GM23338 (cell line): ENCODE measurements around the gene LDLRAD3. TPM values are rescaled to one million over a fixed set of nuclear protein-coding genes. Genes with fewer than 3 reads are reported as not detected.

Source experiments
- ATAC-seq: fragments of 200-7000 bp; cut with Tn5 transposase; 3 replicates; pipeline ENCODE4 v1.9.1; 2020
- DNase-seq: peaks from one replicate; pipeline ENCODE4 v3.0.0-alpha.2; 2015; ENCODE audit warnings: low spot score
- H2AFZ ChIP-seq: fragments of 200-600 bp; sonication (generic); 2 replicates; pipeline ENCODE4 v1.8.0; 2016; ENCODE audit warnings: antibody characterized with exemption, mild to moderate bottlenecking, moderate library complexity
- H3F3A ChIP-seq: fragments of 200-600 bp; sonication (generic); replicated peaks from 2 replicates; pipeline ENCODE4 v1.8.0; 2017; ENCODE audit warnings: antibody characterized with exemption, mixed run types, low read depth
- H3K27ac ChIP-seq: fragments of 200-600 bp; sonication (generic); 2 replicates; pipeline ENCODE4 v1.6.1; 2016; ENCODE audit warnings: low read depth
- H3K27me3 ChIP-seq: fragments of 200-600 bp; sonication (generic); 2 replicates; pipeline ENCODE4 v1.8.0; 2016; ENCODE audit warnings: mild to moderate bottlenecking, mixed run types, moderate library complexity; ENCODE audit not compliant: insufficient read depth
- H3K36me3 ChIP-seq: fragments of 200-600 bp; sonication (generic); 2 replicates; pipeline ENCODE4 v1.8.0; 2016; ENCODE audit warnings: mild to moderate bottlenecking; ENCODE audit not compliant: insufficient read depth
- H3K4me1 ChIP-seq: fragments of 200-600 bp; sonication (generic); 2 replicates; pipeline ENCODE4 v1.8.0; 2016; ENCODE audit warnings: mild to moderate bottlenecking, moderate library complexity; ENCODE audit not compliant: insufficient read depth
- H3K4me2 ChIP-seq: fragments of 200-600 bp; sonication (generic); 2 replicates; pipeline ENCODE4 v1.7.1; 2017; ENCODE audit warnings: mixed run types
- H3K4me3 ChIP-seq: fragments of 200-600 bp; sonication (generic); 2 replicates; pipeline ENCODE4 v1.6.1; 2016; ENCODE audit warnings: mixed run types
- H3K79me2 ChIP-seq: fragments of 200-600 bp; sonication (generic); replicated peaks from 2 replicates; pipeline ENCODE4 v1.8.0; 2017; ENCODE audit warnings: mild to moderate bottlenecking; ENCODE audit not compliant: insufficient read depth
- H3K9me2 ChIP-seq: fragments of 200-600 bp; sonication (generic); 2 replicates; pipeline ENCODE4 v1.8.0; 2017; ENCODE audit not compliant: insufficient read depth
- H4K20me1 ChIP-seq: fragments of 200-600 bp; sonication (generic); replicated peaks from 2 replicates; pipeline ENCODE4 v1.8.0; 2017; ENCODE audit warnings: mild to moderate bottlenecking; ENCODE audit not compliant: insufficient read depth
- H3K27ac Mint-ChIP-seq: 2 replicates; pipeline ENCODE4 v1.8.0; 2020; ENCODE audit warnings: inconsistent platforms, mild to moderate bottlenecking, moderate library complexity, mixed read lengths
- H3K27me3 Mint-ChIP-seq: 3 replicates; pipeline ENCODE4 v1.8.0; 2022; ENCODE audit warnings: low read depth, mild to moderate bottlenecking, moderate library complexity, mixed read lengths, inconsistent platforms; ENCODE audit not compliant: insufficient read depth, poor library complexity
- H3K36me3 Mint-ChIP-seq: 3 replicates; pipeline ENCODE4 v1.8.0; 2021; ENCODE audit warnings: low read depth, mild to moderate bottlenecking, inconsistent platforms, moderate library complexity, mixed read lengths
- H3K4me1 Mint-ChIP-seq: 3 replicates; pipeline ENCODE4 v1.8.0; 2020; ENCODE audit warnings: mild to moderate bottlenecking, inconsistent platforms, mixed read lengths
- H3K4me3 Mint-ChIP-seq: 3 replicates; pipeline ENCODE4 v1.8.0; 2021; ENCODE audit warnings: moderate library complexity, mild to moderate bottlenecking, inconsistent platforms, mixed read lengths
- H3K9me3 Mint-ChIP-seq: 3 replicates; pipeline ENCODE4 v1.8.0; 2020; ENCODE audit warnings: moderate library complexity, mild to moderate bottlenecking, inconsistent platforms, mixed read lengths
- CREB1 ChIP-seq: fragments of 250-450 bp; sonication (Bioruptor Pico); IDR thresholded peaks from 2 replicates; pipeline ENCODE4 v1.5.0; 2020; ENCODE audit warnings: low read depth, mild to moderate bottlenecking, moderate library complexity
- CTCF ChIP-seq, 2 experiments: fragments of 200-600 bp in 1 of 2; sonication (generic) in 1 of 2; conservative IDR thresholded peaks; 2 replicates each; pipeline versions ENCODE4 v1.5.1 to v1.6.1; 2016 to 2017; ENCODE audit warnings: antibody characterized with exemption in 2 of 2, low read depth in 2 of 2, mild to moderate bottlenecking in 2 of 2, moderate library complexity in 1 of 2
- EZH2 ChIP-seq: fragments of 200-600 bp; sonication (generic); IDR thresholded peaks from one replicate; pipeline ENCODE4 v1.8.0; 2017; ENCODE audit warnings: antibody characterized with exemption, mild to moderate bottlenecking, low read depth; ENCODE audit not compliant: unreplicated experiment
- JUNB ChIP-seq: IDR thresholded peaks from one replicate; pipeline ENCODE4 v1.6.1; 2016; ENCODE audit warnings: antibody characterized with exemption; ENCODE audit not compliant: unreplicated experiment
- NANOG ChIP-seq: IDR thresholded peaks from 2 replicates; pipeline ENCODE4 v1.6.1; 2016; ENCODE audit warnings: antibody characterized with exemption, borderline replicate concordance
- POLR2AphosphoS5 ChIP-seq: IDR thresholded peaks from 2 replicates; pipeline ENCODE4 v1.6.1; 2016; ENCODE audit warnings: antibody characterized with exemption, low read depth
- REST ChIP-seq: IDR thresholded peaks from one replicate; pipeline ENCODE4 v1.6.1; 2018; ENCODE audit warnings: antibody characterized with exemption; ENCODE audit not compliant: unreplicated experiment
- STAT1 ChIP-seq: IDR thresholded peaks from one replicate; pipeline ENCODE4 v1.6.1; 2016; ENCODE audit warnings: antibody characterized with exemption; ENCODE audit not compliant: unreplicated experiment
- ZNF331 ChIP-seq: fragments of 250-450 bp; sonication (Bioruptor Pico); IDR thresholded peaks from 2 replicates; pipeline ENCODE4 v1.5.0; 2020; ENCODE audit warnings: low read depth, mild to moderate bottlenecking, moderate library complexity
- ZNF462 ChIP-seq: fragments of 250-450 bp; sonication (Bioruptor Pico); IDR thresholded peaks from 2 replicates; pipeline ENCODE4 v1.5.0; 2020; ENCODE audit warnings: mild to moderate bottlenecking, moderate library complexity
- polyA plus RNA-seq: library from polyadenylated mRNA; unstranded; fragments of >200 nt; fragmentation: Nextera tagmentation; extraction: Ambion mirVana; gene quantifications from 2 replicates; pipeline ENCODE4 v1.2.1, GENCODE V29; 2016
- total RNA-seq: library from RNA; depleted of rRNA; stranded (reverse); fragments of >200 nt; shearing (Covaris generic); gene quantifications from 2 replicates; pipeline ENCODE4 v1.2.3, GENCODE V29; 2014

The LDLRAD3 gene
- total and polyA plus RNA-seq, 2 experiments from 2014 or later = 8.5 to 19.4 TPM

- Histone ChIP-seq H3K4me2 (no peak overlapping the region), H3K27me3 (no peaks in the 10 kb centered on the region), H4K20me1 (no peaks in the 10 kb centered on the region), H2AFZ (no peak overlapping the region), H3K36me3 (peaks cover under 1% of the 10 kb centered on the region; the same call in 1 of the 2 replicates), H3K79me2 (no peaks in the 10 kb centered on the region), H3K4me3 (no peak overlapping the region), H3K27ac (no peak overlapping the region), H3K9me2 (no peaks in the 10 kb centered on the region), H3K4me1 (peaks cover 28% of the 10 kb centered on the region), H3F3A (no peaks in the 10 kb centered on the region)
- DNase-seq = no peak
- Mint-ChIP-seq H3K4me1 (peaks cover 45% of the 10 kb centered on the region), H3K27ac (no peak overlapping the region), H3K4me3 (no peak overlapping the region), H3K9me3 (peaks cover 8% of the 10 kb centered on the region), H3K27me3 (peaks cover 4% of the 10 kb centered on the region), H3K36me3 (peaks cover 36% of the 10 kb centered on the region)
- ATAC-seq = no peak
- TF ChIP-seq EZH2 (no peak), JUNB (no peak)
These were observed 144.6 kb downstream of the LDLRAD3 start for GRCh38 chr11:36088266-36088972.

- Mint-ChIP-seq H3K36me3 (peaks cover 44% of the 10 kb centered on the region), H3K27me3 (peaks cover 4% of the 10 kb centered on the region), H3K27ac (peak overlapping the region; percentile 58; the same call in 1 of the 2 replicates), H3K4me1 (peaks cover 45% of the 10 kb centered on the region), H3K9me3 (peaks cover 22% of the 10 kb centered on the region), H3K4me3 (no peak overlapping the region)
- Histone ChIP-seq H3K4me3 (no peak overlapping the region), H4K20me1 (no peaks in the 10 kb centered on the region), H3K79me2 (no peaks in the 10 kb centered on the region), H3K36me3 (peaks cover 12% of the 10 kb centered on the region; the same call in 1 of the 2 replicates), H3K4me1 (peaks cover 28% of the 10 kb centered on the region), H3K27me3 (no peaks in the 10 kb centered on the region), H3K27ac (no peak overlapping the region), H3F3A (no peaks in the 10 kb centered on the region), H3K4me2 (no peak overlapping the region), H3K9me2 (peaks cover 5% of the 10 kb centered on the region; the same call in 1 of the 2 replicates), H2AFZ (no peak overlapping the region)
- DNase-seq = no peak
- ATAC-seq = no peak
- no peak for TF ChIP-seq ZNF331
- no peak for TF ChIP-seq CREB1
- TF ChIP-seq REST = no peak
- no peak for TF ChIP-seq ZNF462
- no peak for TF ChIP-seq EZH2
- no peak for TF ChIP-seq STAT1
- no peak for TF ChIP-seq NANOG
- TF ChIP-seq CTCF (conservative IDR thresholded peaks at IDR 0.05; ENCODE audit: low read depth in 2 of 2) = no peak
- TF ChIP-seq POLR2AphosphoS5 = no peak
These were observed 146.1 kb downstream of the LDLRAD3 start for GRCh38 chr11:36089920-36090319.
